ENCODE data around the gene ATXN10.
"Not testable (repeated sequence)": the region's sequence is repeated elsewhere in the genome, so short reads cannot be mapped to it uniquely, and the experiment has no call there.

Gene ATXN10

GRCh38 chr22:45671783-45672563 lies at the start of gene ATXN10:
TSS of gene ATXN10 (plus strand) at chr22:45671834. CDS start at chr22:45672064, 230 bp downstream.
- TF ChIP-seq POLR2A (IDR thresholded peaks at IDR 0.05; ENCODE audit: extremely low read depth, insufficient read length) (peak; percentile 49), MYC (IDR thresholded peaks at IDR 0.05; ENCODE audit: low read depth, low read length) (peak; percentile 49)
- TF ChIP-seq, protein P1, sequence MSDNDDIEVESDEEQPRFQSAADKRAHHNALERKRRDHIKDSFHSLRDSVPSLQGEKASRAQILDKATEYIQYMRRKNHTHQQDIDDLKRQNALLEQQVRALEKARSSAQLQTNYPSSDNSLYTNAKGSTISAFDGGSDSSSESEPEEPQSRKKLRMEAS (IDR thresholded peaks at IDR 0.05; ENCODE audit: low read depth, low read length): peak; percentile 52; the same call in 1 of the 2 replicates
- TF ChIP-seq, protein P2, sequence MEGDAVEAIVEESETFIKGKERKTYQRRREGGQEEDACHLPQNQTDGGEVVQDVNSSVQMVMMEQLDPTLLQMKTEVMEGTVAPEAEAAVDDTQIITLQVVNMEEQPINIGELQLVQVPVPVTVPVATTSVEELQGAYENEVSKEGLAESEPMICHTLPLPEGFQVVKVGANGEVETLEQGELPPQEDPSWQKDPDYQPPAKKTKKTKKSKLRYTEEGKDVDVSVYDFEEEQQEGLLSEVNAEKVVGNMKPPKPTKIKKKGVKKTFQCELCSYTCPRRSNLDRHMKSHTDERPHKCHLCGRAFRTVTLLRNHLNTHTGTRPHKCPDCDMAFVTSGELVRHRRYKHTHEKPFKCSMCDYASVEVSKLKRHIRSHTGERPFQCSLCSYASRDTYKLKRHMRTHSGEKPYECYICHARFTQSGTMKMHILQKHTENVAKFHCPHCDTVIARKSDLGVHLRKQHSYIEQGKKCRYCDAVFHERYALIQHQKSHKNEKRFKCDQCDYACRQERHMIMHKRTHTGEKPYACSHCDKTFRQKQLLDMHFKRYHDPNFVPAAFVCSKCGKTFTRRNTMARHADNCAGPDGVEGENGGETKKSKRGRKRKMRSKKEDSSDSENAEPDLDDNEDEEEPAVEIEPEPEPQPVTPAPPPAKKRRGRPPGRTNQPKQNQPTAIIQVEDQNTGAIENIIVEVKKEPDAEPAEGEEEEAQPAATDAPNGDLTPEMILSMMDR (IDR thresholded peaks at IDR 0.05; ENCODE audit: low read depth, low read length): no peak
- DNase-seq (ENCODE audit: low read depth): peak; percentile 87
- H3K4me3 ChIP-seq (ENCODE audit: low read depth, low read length): peak within 1 kb of the TSS; percentile 91

GRCh38 chr22:45621836-45622600 lies 49.6 kb upstream of the ATXN10 start:
- TF ChIP-seq, protein P2 (IDR thresholded peaks at IDR 0.05; ENCODE audit: low read depth, low read length): no peak
- TF ChIP-seq POLR2A (IDR thresholded peaks at IDR 0.05; ENCODE audit: extremely low read depth, insufficient read length) (no peak), MYC (IDR thresholded peaks at IDR 0.05; ENCODE audit: low read depth, low read length) (no peak)
- TF ChIP-seq, protein P1 (IDR thresholded peaks at IDR 0.05; ENCODE audit: low read depth, low read length): no peak
- DNase-seq (ENCODE audit: low read depth): no peak
- no peak overlapping the region for H3K4me3 ChIP-seq (ENCODE audit: low read depth, low read length)

- not testable (repeated sequence) for DNase-seq (ENCODE audit: low read depth); H3K4me3 ChIP-seq (ENCODE audit: low read depth, low read length)
These were observed 48.0 kb upstream of the ATXN10 start for GRCh38 chr22:45623464-45624145.

GRCh38 chr22:45626198-45626651 lies 45.4 kb upstream of the ATXN10 start:
- no peak for DNase-seq (ENCODE audit: low read depth)
- TF ChIP-seq POLR2A (IDR thresholded peaks at IDR 0.05; ENCODE audit: extremely low read depth, insufficient read length) (no peak), MYC (IDR thresholded peaks at IDR 0.05; ENCODE audit: low read depth, low read length) (no peak)
- TF ChIP-seq, protein P1 (IDR thresholded peaks at IDR 0.05; ENCODE audit: low read depth, low read length): no peak
- TF ChIP-seq, protein P2 (IDR thresholded peaks at IDR 0.05; ENCODE audit: low read depth, low read length): no peak
- no peak overlapping the region for H3K4me3 ChIP-seq (ENCODE audit: low read depth, low read length)

- no peak overlapping the region for H3K4me3 ChIP-seq (ENCODE audit: low read depth, low read length)
- DNase-seq (ENCODE audit: low read depth): no peak
- TF ChIP-seq POLR2A (IDR thresholded peaks at IDR 0.05; ENCODE audit: extremely low read depth, insufficient read length) (no peak), MYC (IDR thresholded peaks at IDR 0.05; ENCODE audit: low read depth, low read length) (no peak)
- TF ChIP-seq, protein P1 (IDR thresholded peaks at IDR 0.05; ENCODE audit: low read depth, low read length): no peak
- TF ChIP-seq, protein P2 (IDR thresholded peaks at IDR 0.05; ENCODE audit: low read depth, low read length): no peak
These were observed 44.0 kb upstream of the ATXN10 start for GRCh38 chr22:45627489-45628233.

Data from NB4 (cell line).